ENCODE data around the gene CDX2.

The CDX2 gene

GRCh38 chr13:27915301-27916207 is 53.6 kb downstream of the CDX2 start:
- DNase-seq, result no peak

- no peak for DNase-seq
Measured at GRCh38 chr13:27913160-27913559, 56.0 kb downstream of the CDX2 start.

DNA sequence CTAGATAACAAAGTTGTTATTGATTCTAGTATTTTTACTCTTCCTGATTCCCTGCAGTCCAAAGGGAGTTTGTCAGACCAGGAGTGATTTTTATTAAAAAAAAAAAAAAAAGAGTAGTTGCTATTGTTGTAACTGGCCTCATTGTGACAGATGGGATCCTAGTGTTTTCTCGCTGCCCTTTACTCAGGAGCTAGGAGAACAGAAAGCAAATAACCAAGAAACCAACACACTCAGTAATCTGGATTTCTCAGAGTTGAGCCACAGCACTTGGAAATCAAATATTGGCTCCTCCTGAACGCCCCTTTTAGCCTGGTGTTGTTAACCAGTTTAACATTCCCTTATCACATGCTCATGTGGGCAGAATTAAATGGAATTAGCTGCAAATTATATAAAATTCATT is 57.6 kb downstream of the CDX2 start:
- no peak for DNase-seq

Measured in stimulated activated naive CD4-positive, alpha-beta T cell (primary cell).